Embryonic facial prominence (tissue), 1 donor: ENCODE data around the gene TICAM2.

Experiments used
- DNase-seq: peaks from one replicate; pipeline ENCODE4 v3.0.0-alpha.2; 2016; ENCODE audit errors: extremely low spot score

TICAM2 gene

DNA sequence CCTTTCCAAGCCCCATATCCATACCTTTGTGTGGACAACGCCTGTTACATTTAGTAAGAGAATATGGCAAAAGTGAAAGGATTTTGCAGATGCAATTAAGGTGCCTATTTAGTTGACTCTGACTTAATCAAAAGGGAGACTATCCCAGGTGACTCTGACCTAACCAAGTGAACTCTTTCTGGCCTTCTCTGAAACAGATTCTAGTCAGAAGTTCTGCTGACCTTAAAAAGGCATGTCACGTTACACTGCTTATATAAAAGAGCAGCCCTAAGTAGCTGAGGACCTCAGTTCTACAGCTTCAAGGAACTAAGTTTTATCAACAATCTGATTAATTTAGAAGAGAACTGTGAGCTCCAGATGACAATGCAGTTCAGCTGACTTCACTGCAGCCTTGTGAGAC, 5.7 kb upstream of the TICAM2 start:
- DNase-seq: no peak

DNA sequence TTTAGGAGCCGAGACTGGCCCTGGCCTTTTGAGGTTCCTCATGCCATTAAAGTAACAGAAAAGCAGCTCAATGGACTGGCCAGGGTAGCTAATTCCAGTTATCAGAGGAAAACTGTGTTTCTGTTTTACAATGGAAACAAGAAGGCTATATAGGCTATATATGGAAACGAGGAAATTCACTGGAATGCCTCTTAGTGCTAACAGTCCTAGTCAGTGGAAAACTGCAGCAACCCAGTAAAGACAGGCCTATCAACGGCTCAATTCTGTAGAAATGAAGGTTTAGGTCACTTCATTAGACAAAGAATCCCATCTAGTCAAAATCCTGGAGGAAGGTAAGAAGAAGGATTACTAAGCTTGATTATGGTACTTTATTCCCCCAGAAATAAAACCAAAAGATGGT, 3.2 kb upstream of the TICAM2 start:
- no peak for DNase-seq

DNA sequence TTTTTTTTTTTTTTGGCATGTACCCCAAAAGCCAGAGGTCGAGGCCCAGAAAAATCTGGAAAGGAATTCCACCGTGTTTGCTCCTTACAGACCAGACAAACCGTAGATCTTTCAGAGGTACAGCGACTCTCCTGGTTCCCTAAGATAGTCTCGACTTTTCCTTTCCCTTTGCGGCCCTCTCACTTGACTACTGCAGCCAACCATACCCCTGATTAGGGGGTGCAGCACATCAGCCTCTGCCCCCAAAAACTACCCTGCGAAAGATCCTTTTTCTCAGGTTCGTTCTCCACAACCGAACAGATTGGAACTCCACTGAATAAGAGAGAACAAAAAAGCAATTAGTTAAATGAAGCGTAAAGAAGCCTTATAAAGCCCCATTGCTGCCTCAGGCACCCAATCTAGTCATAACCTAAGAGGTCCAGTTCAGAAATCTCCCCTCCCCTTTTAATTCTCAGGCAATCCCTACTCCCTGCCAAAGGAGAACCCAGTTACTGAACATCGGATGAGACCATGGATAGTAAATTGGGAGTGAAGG, 379 bp upstream of the TICAM2 start:
- no peak for DNase-seq

DNA sequence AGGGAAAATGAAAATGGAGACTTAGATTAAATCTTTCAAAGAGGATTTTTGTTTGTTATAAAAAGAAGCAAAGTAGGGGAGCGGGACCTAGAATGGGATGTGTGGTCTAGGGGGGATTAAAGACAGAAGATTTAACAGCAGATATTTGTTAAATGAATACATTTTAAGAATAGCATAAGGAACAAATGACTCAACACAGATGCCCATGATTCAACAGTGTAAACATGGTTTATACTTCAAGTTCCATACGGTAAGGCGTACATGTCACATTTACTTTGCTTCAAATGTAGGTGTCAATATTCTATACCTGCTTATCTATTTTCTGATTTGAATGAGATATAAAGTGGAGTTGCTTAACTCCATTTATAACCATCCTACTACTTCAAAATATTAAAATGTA, 1.5 kb downstream of the TICAM2 start:
- DNase-seq: no peak

DNA sequence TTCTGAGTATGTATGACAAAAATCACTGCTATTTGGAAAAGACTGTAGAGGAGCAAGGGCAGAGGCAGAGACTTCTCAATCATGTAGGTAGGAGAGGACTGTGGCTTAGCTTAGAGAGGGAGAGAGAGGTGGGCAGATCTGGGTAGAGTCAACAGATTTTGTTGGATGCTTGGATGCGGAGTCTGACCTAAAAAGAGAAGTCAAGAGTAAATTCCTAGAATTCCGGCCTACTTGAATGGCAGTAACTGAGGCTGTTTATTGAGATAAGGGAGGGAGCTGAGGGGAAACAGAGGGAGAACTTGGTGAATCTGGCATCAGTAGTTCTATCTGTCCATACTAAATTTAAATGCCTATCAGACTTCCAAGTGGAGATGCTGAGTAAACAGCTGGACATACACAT, 2.4 kb downstream of the TICAM2 start:
- DNase-seq: no peak

DNA sequence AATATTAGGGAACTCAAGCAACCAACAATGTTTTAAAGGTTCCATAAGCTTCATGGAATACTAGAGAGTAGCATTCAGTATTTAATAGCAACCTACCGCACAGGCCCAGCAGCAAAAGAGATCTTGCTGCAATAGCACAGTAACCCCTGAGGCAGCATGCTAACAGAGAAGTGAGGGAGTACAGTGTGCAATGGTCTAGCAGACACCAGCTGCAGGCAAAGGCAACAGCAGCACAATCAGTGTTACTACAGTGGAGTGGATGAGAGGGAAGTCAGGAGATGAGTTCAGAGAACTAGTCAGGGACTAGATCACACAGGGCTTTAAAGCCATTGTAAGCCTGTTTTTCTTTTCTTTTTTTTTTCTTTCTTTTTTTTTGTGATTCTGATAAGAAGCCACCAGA, 2.8 kb downstream of the TICAM2 start:
- no peak for DNase-seq

DNA sequence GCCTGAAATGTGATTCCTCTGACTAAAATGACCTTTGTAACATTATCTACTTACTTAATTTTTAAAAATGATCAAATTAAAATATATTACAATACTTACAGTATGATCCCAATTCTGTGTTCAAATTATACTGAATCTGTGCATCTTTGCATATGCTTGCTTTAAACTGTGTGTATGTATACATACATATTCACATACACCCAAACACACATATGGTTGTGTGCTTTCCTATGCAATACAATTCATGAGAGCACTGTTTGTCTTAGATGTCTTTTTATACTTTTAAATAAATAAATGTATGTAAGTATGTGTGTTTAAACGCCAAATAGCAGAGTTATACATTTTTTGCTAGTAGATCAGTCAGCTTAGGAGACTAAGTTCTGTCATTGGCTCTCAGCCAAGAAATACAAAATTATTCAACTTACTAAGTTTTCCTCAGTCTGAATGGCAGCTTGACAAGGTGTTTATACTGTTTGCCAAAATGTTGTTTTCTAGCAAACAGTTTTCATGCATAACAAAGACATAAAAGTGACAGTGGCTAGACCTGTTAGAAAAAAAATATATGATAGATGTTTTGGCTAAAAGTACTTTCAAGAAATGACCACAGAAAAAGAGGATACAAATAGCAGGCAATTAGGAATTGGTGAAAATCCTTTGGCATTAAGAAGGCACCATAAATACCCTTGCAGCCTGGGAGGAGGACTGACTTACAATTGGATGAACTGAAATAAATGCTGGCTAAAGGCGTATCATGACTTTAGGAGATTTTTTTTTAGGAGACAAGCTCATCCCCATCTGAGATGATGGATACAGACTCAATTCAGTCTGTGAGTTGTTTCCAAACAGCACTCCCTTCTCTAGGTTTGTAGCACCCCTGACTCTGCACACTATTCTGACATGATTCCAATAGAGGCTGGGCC, 7.9 kb downstream of the TICAM2 start:
- DNase-seq: no peak

DNA sequence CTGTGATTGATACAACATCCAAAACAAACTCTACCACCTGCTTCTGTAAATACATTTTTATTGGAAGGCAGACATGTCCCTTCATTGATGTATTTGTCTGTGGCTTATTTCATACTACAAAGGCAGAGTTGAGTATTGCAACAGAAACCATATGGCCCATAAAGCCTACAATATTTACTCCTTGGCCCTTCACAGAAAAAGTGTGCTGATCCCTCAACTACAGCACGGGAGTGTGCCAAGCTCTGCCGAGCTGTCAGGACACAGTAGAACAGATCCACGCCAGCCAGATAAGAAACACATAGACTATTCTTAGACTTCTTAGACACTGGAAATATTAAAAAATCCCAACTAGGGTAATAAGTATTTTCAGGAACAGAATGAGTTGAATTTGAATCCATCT, 13.2 kb downstream of the TICAM2 start:
- no peak for DNase-seq

DNA sequence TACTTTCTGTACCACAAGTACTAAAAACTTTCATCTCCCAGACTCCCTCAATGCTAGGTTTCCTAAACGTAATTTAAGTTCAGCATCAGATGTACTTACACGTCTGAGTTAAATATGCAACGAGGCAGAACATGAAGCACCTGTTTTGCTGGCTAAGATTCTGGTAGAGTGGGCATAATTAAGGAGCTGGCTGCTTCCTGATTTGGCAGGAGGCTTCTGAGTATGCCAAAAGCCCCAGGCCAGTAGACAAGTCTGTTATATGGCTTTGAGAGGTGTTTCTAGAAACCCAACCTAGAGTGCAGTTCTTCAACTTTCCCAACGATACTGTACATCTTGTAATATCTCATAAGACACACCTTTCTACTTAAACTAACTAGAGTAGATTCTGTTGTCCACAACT, 13.6 kb downstream of the TICAM2 start:
- no peak for DNase-seq

DNA sequence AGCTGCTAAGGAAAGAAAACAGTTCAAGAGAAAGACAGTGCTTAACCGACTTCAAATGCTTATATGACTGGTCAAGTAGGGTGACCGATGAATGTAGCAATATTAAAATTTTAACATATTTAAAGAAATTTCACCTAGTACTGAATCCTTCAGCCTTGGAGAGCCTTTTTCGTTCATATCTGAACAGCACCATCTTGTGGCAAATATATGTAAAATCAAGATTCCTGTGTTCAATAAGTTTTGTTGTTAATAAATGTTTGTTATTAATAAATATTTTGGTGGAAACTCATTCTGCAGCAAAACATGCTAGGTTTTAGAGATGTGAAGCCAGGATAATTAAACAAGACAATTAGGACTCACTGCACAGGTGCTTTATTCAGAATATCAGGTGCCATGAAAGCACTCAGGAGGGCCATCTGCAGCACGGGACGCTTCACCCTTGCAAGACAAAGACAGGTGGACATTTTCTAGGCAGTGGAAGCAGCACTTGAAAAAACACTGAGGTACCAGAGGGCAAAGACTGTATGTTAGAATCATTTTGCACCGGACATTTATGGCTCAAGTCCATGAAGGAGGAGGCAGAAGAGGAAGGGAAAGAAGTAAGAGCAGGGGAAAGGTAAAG, 15.6 kb downstream of the TICAM2 start:
- no peak for DNase-seq

DNA sequence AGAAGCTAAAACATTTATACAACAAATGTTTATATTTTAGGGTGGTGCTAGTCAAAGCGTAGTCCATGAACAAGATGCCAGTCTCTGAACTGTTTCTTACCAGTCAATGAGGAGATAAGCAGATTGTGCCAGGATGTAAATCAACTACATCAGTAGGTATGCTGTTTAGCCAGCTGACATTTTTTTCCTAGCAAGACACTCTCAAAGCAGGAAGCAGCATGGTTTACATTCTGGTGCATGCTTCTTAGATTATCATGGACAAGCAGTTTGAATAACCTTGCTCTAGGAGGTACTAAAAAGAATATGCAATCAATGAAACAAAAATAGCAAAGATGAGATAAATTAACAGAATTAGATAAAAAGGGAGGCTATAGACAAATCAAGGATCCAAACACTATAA, 17.0 kb downstream of the TICAM2 start:
- no peak for DNase-seq

DNA sequence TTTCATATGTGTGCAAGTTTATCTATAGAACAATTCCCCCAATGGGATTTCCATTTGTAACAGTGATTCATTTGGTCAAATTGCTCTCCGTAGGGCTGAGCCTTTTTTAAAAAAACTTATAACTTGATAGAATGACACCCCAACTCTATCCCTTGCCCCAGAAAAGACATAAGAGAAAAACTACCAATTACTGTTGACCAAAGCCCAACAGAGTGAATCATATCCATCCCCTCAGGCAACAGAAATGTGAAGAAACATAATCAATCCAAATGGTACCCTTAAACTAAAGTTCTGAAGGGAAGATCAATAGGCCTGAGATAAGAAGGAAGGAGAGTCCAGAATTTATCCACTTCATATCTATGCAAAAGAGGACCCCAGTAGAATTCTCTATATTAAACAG, 17.8 kb downstream of the TICAM2 start:
- no peak for DNase-seq

DNA sequence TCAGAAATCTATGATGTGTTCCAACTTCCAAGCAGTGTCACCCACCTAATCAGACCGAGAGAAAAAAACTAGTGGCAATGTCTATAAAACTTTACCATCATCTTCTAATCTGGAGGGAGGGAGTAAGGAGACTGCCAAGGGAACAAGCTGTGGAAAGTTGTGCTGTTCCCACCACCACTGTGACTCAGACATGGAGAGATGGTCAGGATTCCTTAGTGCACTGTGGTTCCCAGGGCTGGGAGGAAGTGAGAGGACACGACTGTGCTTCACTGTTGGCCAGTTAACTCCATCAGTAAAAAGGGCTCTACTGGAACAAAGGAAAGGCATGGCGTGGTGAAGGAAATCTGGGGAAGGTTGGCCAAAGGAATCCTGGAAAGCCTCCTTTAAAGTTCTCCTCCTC, 18.8 kb downstream of the TICAM2 start:
- DNase-seq: no peak

DNA sequence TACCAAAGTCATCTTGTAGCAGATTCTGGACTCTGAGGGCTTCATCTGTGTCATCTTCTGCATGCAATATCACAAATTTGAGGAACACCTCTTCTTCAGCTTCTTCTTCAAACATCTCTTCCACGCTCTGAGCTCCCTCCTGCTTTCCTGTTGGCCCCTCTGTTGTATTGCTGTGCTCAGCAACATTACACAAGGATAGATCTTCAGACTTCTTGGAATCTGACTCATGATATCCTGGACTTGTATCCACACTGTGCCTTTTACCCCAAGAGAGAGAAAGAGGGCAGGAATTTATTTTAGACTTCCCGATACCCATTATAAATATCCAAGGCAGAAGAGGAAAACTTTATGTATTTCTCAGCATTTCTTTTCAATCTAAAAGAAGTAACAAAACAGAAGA, 21.3 kb downstream of the TICAM2 start:
- DNase-seq: no peak

DNA sequence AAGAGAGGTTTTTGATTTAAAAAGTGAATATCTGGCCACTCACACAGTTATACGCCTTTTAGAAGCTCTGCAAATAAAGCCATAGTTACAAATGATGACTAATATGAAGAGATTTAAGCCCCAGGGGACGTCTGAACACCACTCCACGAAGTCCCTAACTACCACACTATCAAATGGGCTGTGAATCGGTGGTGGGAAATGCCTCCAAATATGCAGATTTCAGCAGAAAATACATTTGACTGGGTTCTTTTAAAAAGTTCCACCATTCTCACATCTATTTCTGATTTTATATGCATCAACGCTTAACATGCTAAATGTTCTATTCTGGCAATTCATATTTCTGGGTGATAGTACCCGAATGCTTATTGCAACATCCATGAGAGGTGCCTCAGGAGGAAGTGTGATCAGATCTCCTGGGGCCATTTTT, 22.5 kb downstream of the TICAM2 start:
- DNase-seq: no peak

DNA sequence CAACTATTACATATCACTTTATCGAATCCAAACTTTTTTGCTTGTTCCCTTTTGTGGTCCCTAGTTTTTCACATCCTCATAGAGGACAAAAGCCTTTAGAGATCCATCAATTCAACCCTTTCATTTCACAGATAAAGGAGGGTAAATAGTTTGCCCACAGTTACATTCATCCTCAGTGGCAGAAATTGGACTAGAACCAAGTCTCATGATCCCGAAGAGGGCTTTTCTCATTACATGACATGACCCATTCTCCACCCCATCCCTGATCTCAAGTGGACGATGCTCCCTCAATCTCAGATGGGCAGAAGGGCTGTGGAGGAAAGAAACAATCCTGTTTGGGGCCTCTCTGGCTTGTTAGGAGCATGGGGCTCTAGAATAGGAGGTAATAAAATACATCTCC, 23.1 kb downstream of the TICAM2 start:
- no peak for DNase-seq

DNA sequence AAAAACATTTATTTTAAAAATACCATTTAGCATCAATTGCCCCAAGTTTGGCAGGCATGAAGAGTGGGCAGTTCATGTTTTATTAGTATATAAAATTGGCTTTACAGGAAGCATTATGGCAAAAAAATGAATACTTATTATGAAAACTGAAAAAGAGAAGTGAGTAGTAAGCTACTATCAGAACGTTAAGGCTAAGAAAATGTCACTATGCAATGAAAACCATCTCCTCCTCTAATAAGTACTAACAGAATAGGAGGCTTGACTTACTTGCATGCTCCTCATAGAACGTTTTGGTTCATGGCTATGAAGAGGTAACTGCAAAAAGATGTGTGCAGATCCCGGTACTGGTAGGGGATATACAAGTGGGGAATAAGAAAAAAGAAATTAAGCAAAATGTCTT, 23.6 kb downstream of the TICAM2 start:
- no peak for DNase-seq

DNA sequence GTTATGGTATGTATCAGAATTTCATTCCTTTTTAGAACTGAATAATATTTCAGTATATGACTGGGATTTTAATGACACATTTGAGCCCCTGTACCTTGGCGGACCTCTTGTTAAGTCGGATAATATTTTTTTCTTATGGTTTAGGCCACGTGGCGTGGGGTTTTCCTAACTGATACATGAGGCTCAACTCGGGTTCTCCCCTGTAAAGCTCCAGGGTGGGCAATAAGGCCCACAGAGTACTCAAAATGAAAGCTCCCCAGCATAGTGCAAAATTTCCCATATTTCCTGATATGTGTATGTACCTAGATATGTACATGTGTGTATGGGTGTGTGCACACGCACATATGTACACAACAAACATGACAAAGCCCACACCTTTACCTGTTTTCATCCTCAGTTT, 24.5 kb downstream of the TICAM2 start:
- DNase-seq: no peak

DNA sequence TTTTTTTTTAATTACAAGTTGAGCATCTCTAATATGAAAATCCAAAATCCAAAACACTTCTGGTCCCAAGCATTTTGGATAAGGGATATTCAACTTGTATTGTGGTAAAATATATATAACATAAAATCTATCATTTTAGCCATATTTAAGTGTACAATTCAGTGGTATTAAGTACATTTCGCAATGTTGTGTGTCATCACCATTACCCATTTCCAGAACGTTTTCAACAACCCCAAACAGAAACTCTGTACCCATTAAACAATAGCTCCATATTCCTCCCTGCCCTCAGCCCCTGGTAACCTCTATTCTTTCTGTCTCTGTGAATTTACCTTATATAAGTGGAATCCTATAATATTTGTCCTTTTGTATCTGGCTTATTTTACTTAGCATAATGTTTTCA, 24.9 kb downstream of the TICAM2 start:
- DNase-seq: no peak

DNA sequence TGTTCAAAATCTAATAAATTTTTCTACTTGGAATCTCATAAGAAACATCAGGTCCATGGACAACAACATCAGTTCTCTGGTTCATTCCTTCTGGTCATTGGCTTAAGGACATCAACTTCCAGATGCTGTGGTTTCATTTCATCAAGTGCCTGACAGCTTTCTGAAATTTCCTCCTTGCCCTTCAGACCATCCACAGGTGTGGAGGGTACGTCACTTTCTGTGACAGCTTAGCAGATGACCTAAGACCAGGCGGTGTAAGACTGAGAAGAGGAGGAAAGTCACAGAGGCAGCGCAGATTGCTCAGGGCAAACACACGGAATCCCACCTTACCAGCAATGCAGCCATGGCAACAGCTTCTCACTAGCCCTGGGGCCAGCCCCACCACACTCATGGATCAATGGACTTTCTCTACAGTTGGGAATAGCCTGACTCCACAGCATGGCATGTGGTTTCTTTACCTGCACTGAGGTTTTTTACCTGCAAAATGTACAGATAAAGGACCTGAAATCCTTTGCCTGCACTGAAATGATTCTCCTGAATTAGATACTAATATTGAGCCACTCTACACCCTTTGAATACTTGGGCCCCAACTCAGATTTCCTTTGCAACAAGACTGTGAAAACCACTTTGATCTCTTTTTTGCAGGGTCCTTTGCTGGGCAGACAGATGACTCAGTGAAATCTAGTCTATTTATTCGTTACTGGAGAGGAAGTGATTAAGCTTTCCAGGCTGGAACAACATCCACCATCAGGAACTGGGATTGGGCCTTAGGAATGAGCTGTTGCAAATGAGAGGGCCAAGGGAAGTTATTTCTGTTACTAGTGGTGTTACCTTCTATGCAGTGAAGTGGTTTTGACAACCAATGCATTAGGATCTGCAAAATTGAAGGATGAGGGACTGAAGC, 26.9 kb downstream of the TICAM2 start:
- DNase-seq: no peak

DNA sequence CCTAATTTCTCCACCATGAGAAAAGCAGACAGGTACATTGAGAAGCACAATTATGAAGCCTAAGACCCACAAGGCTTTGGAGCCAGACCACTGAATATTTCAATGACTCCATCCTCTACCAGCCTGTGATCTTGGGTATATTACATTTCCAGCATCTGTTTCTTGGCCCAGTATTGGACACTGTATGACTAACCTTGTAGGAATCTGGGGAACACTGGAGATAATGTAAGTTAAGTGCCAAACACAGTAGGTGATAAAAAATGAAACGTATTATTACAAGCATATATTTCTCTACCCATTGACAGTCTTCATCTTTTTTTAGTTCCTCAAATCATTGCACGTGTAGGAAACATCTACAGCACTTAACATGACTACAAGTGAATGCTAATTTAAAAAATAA, 29.1 kb downstream of the TICAM2 start:
- no peak for DNase-seq

DNA sequence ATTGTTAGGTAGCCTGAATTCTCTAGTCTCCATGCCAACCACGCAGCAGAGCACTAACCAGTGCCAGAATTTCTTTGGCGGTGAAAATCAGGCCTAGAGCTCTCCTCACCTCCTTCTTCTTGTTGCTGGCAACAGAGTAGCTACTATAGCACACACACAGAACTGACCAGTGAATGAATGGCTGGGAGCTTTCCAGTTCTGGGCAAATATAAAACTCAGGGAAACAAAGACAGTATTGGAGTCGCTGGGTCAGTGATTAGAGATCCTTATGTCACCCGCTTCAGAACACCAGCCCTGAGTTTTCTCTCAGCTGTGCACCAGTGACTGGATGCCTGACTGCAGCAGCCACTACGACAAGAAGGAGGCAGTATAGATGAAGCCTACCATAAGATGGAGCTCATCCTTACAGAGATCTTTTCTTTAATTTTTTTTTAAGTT, 30.8 kb downstream of the TICAM2 start:
- no peak for DNase-seq
